Activated T-cell treated with anti-CD3 and anti-CD28 coated beads for 1 hour (primary cell): Measurements from ENCODE around the gene EIF3J.

Experiments
- DNase-seq: peaks from one replicate; pipeline ENCODE4 v3.0.0-alpha.2; 2020; ENCODE audit warnings: low read depth

The EIF3J gene

DNA sequence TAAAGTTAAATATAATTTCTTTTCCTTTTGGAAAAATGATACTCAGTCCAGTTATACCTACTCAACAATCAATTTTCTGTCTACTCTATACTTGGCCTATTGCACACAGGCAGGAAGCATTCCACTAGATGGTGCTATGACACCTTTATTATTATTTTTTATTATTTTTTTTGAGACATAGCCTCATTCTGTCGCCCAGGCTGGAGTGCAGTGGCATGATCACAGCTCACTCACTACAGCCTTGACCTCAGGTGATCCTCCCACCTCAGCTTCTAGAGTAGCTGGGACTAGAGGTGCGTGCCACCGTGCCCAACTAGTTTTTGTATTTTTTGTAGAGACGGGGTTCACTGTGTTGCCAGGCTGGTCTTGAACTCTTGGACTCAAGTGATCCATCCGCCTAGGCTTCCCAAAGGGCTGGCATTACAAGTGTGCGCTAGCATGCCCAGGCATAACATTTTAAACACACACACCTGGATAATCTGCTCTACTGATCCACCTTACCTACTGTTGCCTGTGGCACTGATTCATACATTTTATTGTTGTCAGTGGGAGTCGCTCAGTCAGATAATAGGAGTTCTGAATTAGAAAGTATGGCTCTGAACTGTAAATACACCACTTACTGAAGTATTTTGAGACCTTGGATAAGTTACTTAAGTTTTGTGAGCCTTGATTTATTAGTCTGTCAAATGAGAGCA, 56.2 kb downstream of the EIF3J start:
- DNase-seq = no peak

DNA sequence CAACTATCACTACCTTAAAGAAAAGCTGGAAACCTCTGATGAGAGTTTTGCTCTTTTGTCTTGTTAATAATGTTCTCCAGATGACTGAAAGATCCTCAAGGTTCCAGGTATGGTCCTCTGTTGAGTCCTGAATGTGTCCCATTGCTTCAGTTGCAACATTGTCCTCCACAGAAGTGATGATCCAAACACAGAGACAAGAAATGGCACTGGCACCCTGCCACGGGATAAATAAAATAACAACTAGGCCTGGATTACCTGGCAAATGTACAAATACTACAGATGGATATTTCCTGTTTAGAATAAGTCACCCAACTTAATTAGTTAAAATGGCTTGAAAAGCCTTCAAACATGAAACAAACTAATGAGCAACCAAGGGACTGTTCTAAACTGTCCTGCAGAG, 58.3 kb downstream of the EIF3J start:
- no peak for DNase-seq

DNA sequence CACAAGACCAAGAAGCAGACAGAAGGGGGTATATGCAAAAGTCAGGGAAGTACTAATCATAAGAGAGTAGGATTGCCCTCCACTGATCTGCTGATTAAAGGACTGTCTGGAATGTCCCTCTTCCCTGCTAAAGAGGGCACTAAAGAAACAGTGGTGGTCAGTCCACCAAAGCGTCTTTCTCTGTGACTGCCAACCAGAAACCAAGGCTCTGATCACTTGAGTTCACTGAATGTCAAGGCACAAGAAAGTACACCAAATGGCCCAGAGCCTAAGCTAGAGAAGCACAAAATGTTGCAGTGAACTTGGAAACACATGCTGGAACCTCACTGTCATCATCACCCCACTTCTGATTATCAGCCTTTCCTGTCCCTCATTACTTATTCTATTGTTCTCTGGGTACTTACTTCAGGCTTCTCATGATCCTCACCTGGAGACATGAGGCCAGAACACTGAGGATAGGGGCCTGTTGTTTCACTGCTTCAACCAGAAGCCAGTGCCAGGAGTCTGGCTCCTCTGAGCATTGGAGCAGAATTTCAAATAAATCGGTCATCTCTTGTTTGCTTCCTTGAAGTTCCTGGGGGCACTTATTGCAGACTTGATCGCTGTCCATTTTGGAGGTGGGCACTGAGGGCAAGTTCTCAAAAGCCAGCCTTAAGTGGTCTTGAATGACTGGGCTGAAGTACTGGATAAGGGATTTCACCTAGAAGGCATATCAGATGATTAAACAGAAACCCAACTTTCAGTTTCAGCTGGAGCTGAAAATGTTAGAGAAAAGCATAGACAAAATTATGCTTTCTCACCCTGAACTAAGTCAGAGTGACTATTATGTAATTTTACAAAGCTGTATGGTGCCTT, 58.9 kb downstream of the EIF3J start:
- no peak for DNase-seq

DNA sequence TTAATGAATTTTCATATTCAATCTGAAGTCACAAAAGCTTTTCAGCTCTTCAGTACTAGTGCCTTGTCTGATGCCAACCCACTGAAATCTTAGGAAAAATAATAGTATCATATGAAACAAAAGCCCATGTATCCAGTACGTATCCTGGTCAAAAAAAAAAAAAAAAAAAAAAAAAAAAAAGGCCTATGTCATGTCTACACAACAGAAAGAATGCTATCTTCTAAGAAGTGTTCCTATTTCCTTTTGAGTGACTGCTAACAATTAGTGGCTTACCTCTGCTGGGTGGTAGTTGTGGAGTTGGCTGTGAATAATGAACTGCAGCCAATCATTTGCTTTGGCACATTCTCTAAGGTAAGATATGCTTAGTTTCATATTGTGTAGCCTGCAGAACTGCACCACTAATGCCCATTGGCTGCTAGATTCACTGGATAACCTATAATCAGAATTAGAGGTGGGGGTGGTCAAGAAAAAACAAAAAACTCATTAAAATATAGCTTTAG, 59.6 kb downstream of the EIF3J start:
- no peak for DNase-seq

DNA sequence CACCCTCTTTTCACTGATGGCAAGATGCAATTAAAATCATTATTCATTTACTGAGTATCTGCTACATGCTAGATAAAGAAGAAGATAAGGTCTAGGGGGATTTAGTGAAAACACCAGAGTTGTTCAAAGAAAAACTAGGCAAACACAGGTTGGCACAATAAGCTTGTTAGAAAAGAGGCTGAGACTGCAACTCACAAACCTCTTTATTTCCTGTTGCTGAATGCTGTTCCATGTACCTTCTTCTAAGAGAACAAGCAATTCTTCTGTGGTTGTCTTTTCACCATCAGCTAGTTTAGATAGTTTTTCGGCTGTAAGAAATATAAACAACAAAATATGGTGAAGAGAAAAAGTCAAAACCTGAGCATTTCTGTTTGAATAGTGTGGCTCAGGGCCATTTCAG, 61.1 kb downstream of the EIF3J start:
- DNase-seq = no peak

DNA sequence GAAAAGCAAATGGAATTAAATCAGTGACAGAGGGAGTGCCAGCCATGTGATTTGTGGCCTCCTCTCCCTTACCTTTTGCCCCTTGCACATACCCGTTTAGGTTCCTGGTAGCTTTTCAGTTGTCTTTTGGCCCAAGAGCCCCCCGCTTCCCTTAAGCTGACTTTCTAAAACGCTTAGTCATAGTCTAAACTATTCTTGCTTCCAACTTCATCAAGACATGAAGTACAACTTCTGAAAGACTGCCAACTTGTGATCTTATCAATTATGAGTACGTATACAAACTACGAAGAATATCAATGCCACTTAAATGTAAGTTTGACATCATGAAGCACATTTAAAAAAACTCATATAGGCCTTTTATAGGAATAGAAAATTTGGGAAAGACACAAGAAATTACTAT, 61.9 kb downstream of the EIF3J start:
- no peak for DNase-seq

DNA sequence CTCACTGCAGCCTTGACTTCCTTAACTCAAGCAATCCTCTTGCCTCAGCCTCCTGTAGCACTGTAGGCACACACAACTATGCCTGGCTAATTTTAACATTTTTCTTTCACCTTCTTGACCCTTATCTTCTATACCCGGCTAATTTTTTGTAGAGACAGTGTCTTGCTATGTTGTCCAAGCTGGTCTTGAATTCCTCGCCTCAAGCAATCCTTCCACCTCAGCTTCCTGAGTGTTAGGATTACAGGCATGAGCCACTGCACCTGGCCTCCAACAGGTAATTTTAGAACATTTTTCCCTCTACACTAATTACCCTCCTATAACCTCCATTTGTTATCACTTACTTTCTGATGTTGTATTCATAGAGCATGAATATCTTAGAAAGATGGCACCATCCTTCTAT, 66.2 kb downstream of the EIF3J start:
- no peak for DNase-seq

DNA sequence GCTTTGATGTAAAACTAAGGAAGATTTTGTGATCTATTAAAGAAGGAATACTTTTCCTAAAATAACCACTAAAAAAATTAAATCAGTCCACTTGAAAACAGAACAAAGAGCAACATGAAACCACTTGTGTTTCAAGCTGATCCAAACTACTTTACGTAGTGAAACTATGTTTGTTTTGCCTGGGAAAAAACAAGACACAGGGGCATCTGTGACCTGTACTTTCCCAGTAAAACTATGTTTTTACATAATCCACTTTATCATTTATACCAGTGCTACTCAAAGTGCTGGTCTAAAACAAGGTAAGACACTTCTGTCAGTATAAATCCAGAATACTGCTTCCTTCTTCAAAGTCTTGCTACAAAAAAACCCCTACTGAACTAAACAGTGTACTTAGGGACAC, 69.8 kb downstream of the EIF3J start:
- no peak for DNase-seq
